Thoracic aorta (tissue), 2 donors: ENCODE data around the gene OAS1. TPM values are rescaled to one million over a fixed set of nuclear protein-coding genes. Genes with fewer than 3 reads are reported as not detected.

Source experiments
- ATAC-seq: fragments of 150-250 bp; one replicate; pipeline ENCODE4 v1.8.0; 2017; ENCODE audit warnings: low read depth; ENCODE audit not compliant: insufficient number of reproducible peaks, low FRiP score
- DNase-seq: peaks from one replicate; pipeline ENCODE4 v3.0.0-alpha.2; 2020; ENCODE audit warnings: low spot score
- H3K27ac ChIP-seq, 2 donors: fragments of 200-600 bp; sonication (generic); 1 replicate in 1 of 2; 2 replicates in 1 of 2; pipeline ENCODE4 v1.5.1; 2016; ENCODE audit warnings: mild to moderate bottlenecking in 2 of 2, moderate library complexity in 2 of 2
- H3K27me3 ChIP-seq: fragments of 200-600 bp; sonication (generic); replicated peaks from 2 replicates; pipeline ENCODE4 v1.6.0; 2016; ENCODE audit warnings: mild to moderate bottlenecking; ENCODE audit not compliant: insufficient read depth
- H3K36me3 ChIP-seq: fragments of 200-600 bp; sonication (generic); one replicate; pipeline ENCODE4 v1.5.1; 2016
- H3K4me1 ChIP-seq, 2 donors: fragments of 200-600 bp; sonication (generic); 1 replicate in 1 of 2; 2 replicates in 1 of 2; pipeline versions ENCODE4 v1.5.1 to v1.6.0; 2016; ENCODE audit warnings: low read depth in 2 of 2, mild to moderate bottlenecking in 1 of 2; ENCODE audit not compliant: control insufficient read depth in 1 of 2
- H3K4me3 ChIP-seq: fragments of 200-600 bp; sonication (generic); 2 replicates; pipeline ENCODE4 v1.5.1; 2016; ENCODE audit warnings: mild to moderate bottlenecking
- H3K9me3 ChIP-seq: fragments of 200-600 bp; sonication (generic); 2 replicates; pipeline ENCODE4 v1.5.1; 2016
- CTCF ChIP-seq: fragments of 200-600 bp; sonication (generic); IDR thresholded peaks from one replicate; pipeline ENCODE4 v1.5.1; 2019; ENCODE audit warnings: antibody characterized with exemption
- total RNA-seq, 2 donors: library from RNA; depleted of rRNA; stranded (reverse); fragments of >200 nt; gene quantifications; one replicate each; pipeline versions ENCODE4 v1.1.0 to v1.2.3, GENCODE V29; 2016

The OAS1 gene
- total RNA-seq, 2 donors from 2014 or later, result 9.4 to 15.3 TPM

- Histone ChIP-seq H3K27ac (no peak overlapping the region), H3K36me3 (peaks cover 5% of the 10 kb centered on the region), H3K4me3 (peak overlapping the region; percentile 85), H3K4me1 (peaks cover 4 to 17% of the 10 kb centered on the region in 2 donors), H3K27me3 (no peaks in the 10 kb centered on the region), H3K9me3 (no peaks in the 10 kb centered on the region)
- DNase-seq (no peak), ATAC-seq (no peak)
- no peak for TF ChIP-seq CTCF
Observed at GRCh38 chr12:112939761-112940381, 33.1 kb downstream of the OAS1 start.

GRCh38 chr12:112941528-112942335, 35.0 kb downstream of the OAS1 start:
- Histone ChIP-seq H3K27me3 (no peaks in the 10 kb centered on the region), H3K9me3 (no peaks in the 10 kb centered on the region), H3K4me1 (peaks cover 4 to 17% of the 10 kb centered on the region in 2 donors), H3K36me3 (peaks cover 6% of the 10 kb centered on the region), H3K4me3 (no peak overlapping the region), H3K27ac (no peak overlapping the region)
- no peak for DNase-seq
- TF ChIP-seq CTCF, result no peak
- ATAC-seq, result no peak

- no peak for ATAC-seq
Observed at GRCh38 chr12:112942572-112942971, 35.8 kb downstream of the OAS1 start.

DNA sequence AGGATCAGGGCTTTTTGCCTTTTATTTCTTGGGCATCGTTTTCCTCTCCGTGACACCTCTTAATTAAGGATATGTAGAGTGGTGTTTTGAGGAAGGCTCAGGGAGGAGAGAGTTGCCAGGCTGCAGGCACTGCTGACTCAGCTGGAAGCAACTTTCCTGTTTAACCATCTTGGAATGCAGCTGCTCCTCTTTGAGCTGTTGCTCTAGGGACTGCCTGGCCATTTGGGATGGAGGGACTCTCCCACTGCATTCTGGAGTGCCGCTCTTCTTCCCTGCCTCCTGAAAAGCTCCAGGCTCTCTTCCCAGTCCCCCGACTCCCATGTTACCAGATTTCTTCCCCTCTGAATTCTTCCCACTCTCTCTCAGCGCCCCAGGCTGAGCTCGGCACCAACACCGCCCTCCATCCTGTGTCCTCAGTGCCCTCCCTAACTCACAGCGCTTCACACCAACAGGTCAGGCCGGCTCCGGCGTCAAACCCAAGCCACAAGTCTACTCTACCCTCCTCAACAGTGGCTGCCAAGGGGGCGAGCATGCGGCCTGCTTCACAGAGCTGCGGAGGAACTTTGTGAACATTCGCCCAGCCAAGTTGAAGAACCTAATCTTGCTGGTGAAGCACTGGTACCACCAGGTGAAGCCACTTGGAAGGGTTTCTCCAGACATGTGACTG, 37.4 kb downstream of the OAS1 start:
- no peak for TF ChIP-seq CTCF
- Histone ChIP-seq H3K36me3 (peaks cover 9% of the 10 kb centered on the region), H3K9me3 (no peaks in the 10 kb centered on the region), H3K27ac (no peak overlapping the region), H3K27me3 (no peaks in the 10 kb centered on the region), H3K4me1 (peaks cover under 1 to 12% of the 10 kb centered on the region in 2 donors), H3K4me3 (no peak overlapping the region)
- DNase-seq (no peak), ATAC-seq (no peak)

More at GRCh38 chr12:112942572-112942971, 35.8 kb downstream of the OAS1 start:
- Histone ChIP-seq H3K27ac (no peak overlapping the region), H3K36me3 (peaks cover 9% of the 10 kb centered on the region), H3K9me3 (no peaks in the 10 kb centered on the region), H3K4me3 (no peak overlapping the region), H3K4me1 (peaks cover 4 to 17% of the 10 kb centered on the region in 2 donors), H3K27me3 (no peaks in the 10 kb centered on the region)
- no peak for TF ChIP-seq CTCF
- DNase-seq, result no peak

- Histone ChIP-seq H3K27ac (no peak overlapping the region), H3K4me1 (no peaks in the 10 kb centered on the region), H3K36me3 (peaks cover 9% of the 10 kb centered on the region), H3K27me3 (no peaks in the 10 kb centered on the region), H3K9me3 (no peaks in the 10 kb centered on the region), H3K4me3 (no peak overlapping the region)
- ATAC-seq, result no peak
- DNase-seq, result no peak
- TF ChIP-seq CTCF, result no peak
Observed at GRCh38 chr12:112945515-112945914, 38.8 kb downstream of the OAS1 start.
